CD4-positive, CD25-positive, alpha-beta regulatory T cell (primary cell): ENCODE data around the gene PPFIBP2. TPM values are rescaled to one million over a fixed set of nuclear protein-coding genes. Genes with fewer than 3 reads are reported as not detected.
A peak's percentile ranks its signal among the peaks of the same experiment; 100 is the strongest.
"Not testable (repeated sequence)": the region's sequence is repeated elsewhere in the genome, so short reads cannot be mapped to it uniquely, and the experiment has no call there.

Experiments
- ATAC-seq, 2 donors: fragments of 150-1000 bp; cut with Tn5 transposase; one replicate each; pipeline ENCODE4 v1.10.0; 2021; ENCODE audit warnings: low read depth in 2 of 2, moderate number of reproducible peaks in 2 of 2, moderate library complexity in 1 of 2
- DNase-seq, 3 donors: peaks; one replicate each; pipeline versions ENCODE4 v3.0.0 to v3.0.0-alpha.2; 2012 to 2022; ENCODE audit warnings: mixed read lengths in 1 of 3
- H3K27ac ChIP-seq: one replicate; pipeline ENCODE4 v1.7.0; 2013; ENCODE audit warnings: mild to moderate bottlenecking, low read length; ENCODE audit not compliant: insufficient read depth, poor library complexity, severe bottlenecking
- H3K27me3 ChIP-seq: one replicate; pipeline ENCODE4 v1.7.0; 2013; ENCODE audit warnings: low read length; ENCODE audit not compliant: control insufficient read depth, insufficient read depth
- H3K36me3 ChIP-seq: one replicate; pipeline ENCODE4 v1.7.0; 2013; ENCODE audit warnings: mild to moderate bottlenecking, low read length, moderate library complexity; ENCODE audit not compliant: control insufficient read depth, insufficient read depth
- H3K4me1 ChIP-seq: 2 replicates; pipeline ENCODE4 v1.7.0; 2013; ENCODE audit warnings: mild to moderate bottlenecking, low read length; ENCODE audit not compliant: insufficient read depth, control insufficient read depth, poor library complexity, severe bottlenecking
- H3K4me3 ChIP-seq: one replicate; pipeline ENCODE4 v1.7.0; 2013; ENCODE audit warnings: low read depth, mild to moderate bottlenecking, low read length, moderate library complexity
- H3K9me3 ChIP-seq, 2 experiments: 1 replicate in 1 of 2; 2 replicates in 1 of 2; pipeline ENCODE4 v1.7.0; 2013; ENCODE audit warnings: low read length in 2 of 2, mild to moderate bottlenecking in 1 of 2, moderate library complexity in 1 of 2; ENCODE audit not compliant: control insufficient read depth in 2 of 2
- H3K27ac Mint-ChIP-seq, 3 donors: one replicate each; pipeline ENCODE4 v1.8.0; 2020 to 2022; ENCODE audit warnings: mild to moderate bottlenecking in 3 of 3, mixed read lengths in 3 of 3, moderate library complexity in 2 of 3
- H3K27me3 Mint-ChIP-seq: one replicate; pipeline ENCODE4 v1.8.0; 2022; ENCODE audit warnings: mild to moderate bottlenecking, mixed read lengths
- H3K36me3 Mint-ChIP-seq: one replicate; pipeline ENCODE4 v1.8.0; 2020; ENCODE audit warnings: mixed read lengths
- H3K4me1 Mint-ChIP-seq, 4 donors: one replicate each; pipeline ENCODE4 v1.8.0; 2020 to 2022; ENCODE audit warnings: mixed read lengths in 4 of 4, mild to moderate bottlenecking in 1 of 4
- H3K4me3 Mint-ChIP-seq, 4 donors: one replicate each; pipeline ENCODE4 v1.8.0; 2020 to 2022; ENCODE audit warnings: mild to moderate bottlenecking in 4 of 4, mixed read lengths in 4 of 4, moderate library complexity in 3 of 4
- H3K9me3 Mint-ChIP-seq, 7 donors: one replicate each; pipeline ENCODE4 v1.8.0; 2020 to 2022; ENCODE audit warnings: mixed read lengths in 7 of 7, mild to moderate bottlenecking in 3 of 7, moderate library complexity in 2 of 7
- polyA plus RNA-seq, 4 donors: library from polyadenylated mRNA; unstranded; fragments of 300-500 nt; fragmentation: Illumina TruSeq; gene quantifications; one replicate each; pipeline ENCODE4 v1.2.3, GENCODE V29; 2021
- total RNA-seq: library from RNA; stranded (reverse); gene quantifications from one replicate; pipeline ENCODE4 v1.2.3, GENCODE V29; 2022

Gene PPFIBP2
- total and polyA plus RNA-seq, 5 donors from 2014 or later = 0.47 to 10.6 (median 4.2) TPM

- H3K9me3 ChIP-seq = no peaks in the 10 kb centered on the region
- H3K36me3 ChIP-seq = no peaks in the 10 kb centered on the region
- H3K9me3 Mint-ChIP-seq = peaks cover 0 to 2% (median 0%) of the 10 kb centered on the region in 7 donors
- H3K27ac Mint-ChIP-seq = no peak overlapping the region
- DNase-seq = peak in 1 of 3 donors; percentile 17
- H3K4me3 ChIP-seq = peak overlapping the region; percentile 41
- H3K36me3 Mint-ChIP-seq = peaks cover 8% of the 10 kb centered on the region
- no peak for ATAC-seq
- peak overlapping the region; percentile 75 to 96 (median 90) for H3K4me3 Mint-ChIP-seq
- H3K27me3 Mint-ChIP-seq = peaks cover 33% of the 10 kb centered on the region
- peaks cover 18% of the 10 kb centered on the region for H3K4me1 ChIP-seq
- peaks cover 16 to 55% (median 19%) of the 10 kb centered on the region in 4 donors for H3K4me1 Mint-ChIP-seq
- H3K27me3 ChIP-seq = peaks cover 8% of the 10 kb centered on the region
- H3K27ac ChIP-seq = peak overlapping the region; percentile 89
Measured at GRCh38 chr11:7514099-7514591, 346 bp downstream of the PPFIBP2 start.

GRCh38 chr11:7515447-7515886 is 1.7 kb downstream of the PPFIBP2 start:
- Histone ChIP-seq H3K36me3 (no peaks in the 10 kb centered on the region), H3K27ac (no peak overlapping the region), H3K27me3 (peaks cover 8% of the 10 kb centered on the region), H3K4me1 (peaks cover 18% of the 10 kb centered on the region), H3K9me3 (no peaks in the 10 kb centered on the region), H3K4me3 (peak overlapping the region; percentile 41)
- Mint-ChIP-seq H3K9me3 (peaks cover 0 to 2% (median 0%) of the 10 kb centered on the region in 7 donors), H3K27me3 (peaks cover 30% of the 10 kb centered on the region), H3K4me1 (peaks cover 16 to 59% (median 21%) of the 10 kb centered on the region in 4 donors), H3K36me3 (peaks cover 8% of the 10 kb centered on the region), H3K27ac (peak overlapping the region in 2 of 3 donors; percentile 17 to 43), H3K4me3 (peak overlapping the region; percentile 6 to 83 (median 50))
- DNase-seq (no peak), ATAC-seq (no peak)

DNA sequence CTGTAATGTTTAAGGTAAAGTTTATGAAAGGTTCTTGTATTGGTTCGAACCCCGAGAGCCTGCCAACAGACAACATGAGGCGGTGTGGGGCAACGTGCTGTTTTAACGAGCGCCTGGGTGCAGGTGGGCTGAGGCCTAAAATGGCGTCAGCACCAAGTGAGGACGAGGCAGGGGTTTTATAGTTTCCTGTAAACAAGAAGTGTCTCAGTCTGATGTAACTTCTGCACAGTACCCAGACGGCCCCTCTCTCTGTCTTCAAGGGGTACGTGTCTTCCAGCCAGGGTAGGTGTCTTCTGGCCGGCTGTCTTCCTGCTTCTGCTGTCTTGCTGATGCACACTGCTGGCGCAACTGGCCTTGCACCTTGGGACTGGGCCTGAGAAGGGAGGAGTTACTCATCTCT is 2.7 kb downstream of the PPFIBP2 start:
- H3K27me3 ChIP-seq = peaks cover 8% of the 10 kb centered on the region
- Mint-ChIP-seq H3K36me3 (peaks cover 8% of the 10 kb centered on the region), H3K27ac (peak overlapping the region in 2 of 3 donors; percentile 54 to 78), H3K27me3 (peaks cover 30% of the 10 kb centered on the region), H3K4me3 (peak overlapping the region; percentile 37 to 86 (median 78)), H3K4me1 (peaks cover 16 to 56% (median 21%) of the 10 kb centered on the region in 4 donors), H3K9me3 (peaks cover 0 to 2% (median 0%) of the 10 kb centered on the region in 7 donors)
- no peaks in the 10 kb centered on the region for H3K36me3 ChIP-seq
- no peaks in the 10 kb centered on the region for H3K9me3 ChIP-seq
- no peak overlapping the region for H3K27ac ChIP-seq
- DNase-seq (no peak), ATAC-seq (no peak)
- peaks cover 18% of the 10 kb centered on the region for H3K4me1 ChIP-seq
- no peak overlapping the region for H3K4me3 ChIP-seq

GRCh38 chr11:7517743-7518142 is 3.9 kb downstream of the PPFIBP2 start:
- Mint-ChIP-seq H3K27ac (peak overlapping the region in 2 of 3 donors; percentile 6 to 83), H3K27me3 (peaks cover 30% of the 10 kb centered on the region), H3K4me1 (peaks cover 15 to 54% (median 20%) of the 10 kb centered on the region in 4 donors)
- not testable (repeated sequence) for H3K27me3 ChIP-seq, H3K9me3 Mint-ChIP-seq, H3K36me3 Mint-ChIP-seq, H3K9me3 ChIP-seq, H3K36me3 ChIP-seq, ATAC-seq, H3K4me3 Mint-ChIP-seq, H3K4me3 ChIP-seq, H3K27ac ChIP-seq, DNase-seq
- H3K4me1 ChIP-seq = peaks cover 17% of the 10 kb centered on the region

GRCh38 chr11:7518811-7519562 is 5.2 kb downstream of the PPFIBP2 start:
- peaks cover 8% of the 10 kb centered on the region for H3K27me3 ChIP-seq
- Mint-ChIP-seq H3K4me3 (no peak overlapping the region), H3K27ac (peak overlapping the region in 2 of 3 donors; percentile 57 to 83), H3K36me3 (peaks cover 8% of the 10 kb centered on the region), H3K27me3 (peaks cover 23% of the 10 kb centered on the region), H3K4me1 (peaks cover 11 to 54% (median 17%) of the 10 kb centered on the region in 4 donors), H3K9me3 (peaks cover 0 to 2% (median 0%) of the 10 kb centered on the region in 7 donors)
- H3K27ac ChIP-seq = no peak overlapping the region
- no peak for DNase-seq
- no peaks in the 10 kb centered on the region for H3K36me3 ChIP-seq
- no peak overlapping the region for H3K4me3 ChIP-seq
- peaks cover 7% of the 10 kb centered on the region for H3K4me1 ChIP-seq
- ATAC-seq = no peak
- H3K9me3 ChIP-seq = no peaks in the 10 kb centered on the region

DNA sequence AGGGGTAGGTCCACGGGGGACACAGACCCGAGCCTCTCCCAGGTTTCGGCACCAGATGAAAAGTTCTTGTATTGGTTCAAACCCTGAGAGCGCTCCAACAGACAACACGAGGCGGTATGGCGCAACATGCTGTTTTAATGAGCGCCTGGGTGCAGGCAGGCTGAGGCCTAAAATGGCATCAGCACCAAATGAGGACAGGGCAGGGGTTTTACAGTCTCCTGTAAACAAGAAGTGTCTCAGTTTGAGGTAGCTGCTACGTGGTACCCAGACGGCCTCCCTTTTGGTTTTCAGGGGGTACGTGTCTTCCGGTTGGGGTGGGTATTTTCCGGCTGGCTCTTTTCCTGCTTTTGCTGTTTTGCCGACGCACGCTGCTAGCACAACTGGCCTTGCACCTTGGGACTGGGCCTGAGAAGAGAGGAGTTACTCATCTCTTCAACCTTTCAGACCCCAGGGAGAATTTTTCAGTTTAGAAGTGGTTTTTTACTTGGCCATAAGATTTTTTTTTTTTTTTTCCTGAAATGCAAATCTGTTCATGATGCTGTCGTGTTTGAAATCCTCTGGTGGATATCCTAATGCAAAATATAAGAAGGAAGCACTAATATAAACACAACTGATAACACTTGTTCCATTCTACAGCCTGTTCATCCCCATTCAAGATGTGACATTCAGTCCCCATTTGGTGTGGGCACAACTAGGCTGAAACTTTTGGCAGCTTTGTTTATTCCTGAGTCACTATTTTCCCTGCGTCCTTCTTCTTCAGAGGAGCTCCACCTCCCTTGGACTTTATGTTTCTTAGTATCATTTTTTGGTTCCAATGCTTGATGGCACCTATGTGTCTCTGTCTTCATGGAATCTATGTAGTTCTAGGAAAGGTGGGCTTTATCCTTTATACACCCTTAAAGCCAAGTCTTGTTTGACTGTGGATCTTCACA is 6.5 kb downstream of the PPFIBP2 start:
- no peaks in the 10 kb centered on the region for H3K9me3 ChIP-seq
- Mint-ChIP-seq H3K36me3 (peaks cover 8% of the 10 kb centered on the region), H3K9me3 (peaks cover 0 to under 1% (median 0%) of the 10 kb centered on the region in 7 donors), H3K27ac (peak overlapping the region in 2 of 3 donors; percentile 51 to 67), H3K27me3 (peaks cover 16% of the 10 kb centered on the region), H3K4me3 (no peak overlapping the region), H3K4me1 (peaks cover 2 to 59% (median 15%) of the 10 kb centered on the region in 4 donors)
- peaks cover 3% of the 10 kb centered on the region for H3K27me3 ChIP-seq
- no peak for DNase-seq
- no peaks in the 10 kb centered on the region for H3K4me1 ChIP-seq
- H3K36me3 ChIP-seq = no peaks in the 10 kb centered on the region
- peak overlapping the region; percentile 20 for H3K4me3 ChIP-seq
- H3K27ac ChIP-seq = no peak overlapping the region
- ATAC-seq = no peak

DNA sequence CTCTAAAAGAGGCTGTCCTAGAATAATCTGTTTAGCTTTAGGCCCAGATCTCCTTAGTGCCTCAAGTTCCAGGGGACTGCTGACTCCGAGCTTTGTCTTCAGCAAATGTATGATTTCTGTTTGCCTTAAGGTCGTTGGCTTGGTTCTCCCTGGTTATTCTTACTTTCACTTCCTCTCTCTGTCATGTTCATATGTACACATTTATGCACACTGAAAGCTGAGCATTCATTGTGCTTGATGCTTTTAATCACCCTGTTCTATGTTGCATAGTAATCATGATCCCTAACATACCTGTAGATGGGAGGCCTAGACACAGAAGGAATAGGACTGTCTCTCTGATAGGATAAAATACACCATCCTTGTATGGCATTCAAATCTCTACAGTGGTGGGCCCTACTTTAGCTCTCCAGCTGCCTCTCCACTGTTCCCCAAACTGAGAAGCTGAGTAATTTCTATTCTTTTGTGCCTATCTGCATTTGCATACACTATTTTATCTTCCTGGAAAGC is 7.2 kb downstream of the PPFIBP2 start:
- Histone ChIP-seq H3K9me3 (no peaks in the 10 kb centered on the region), H3K36me3 (no peaks in the 10 kb centered on the region), H3K4me3 (peak overlapping the region; percentile 20), H3K27ac (no peak overlapping the region), H3K4me1 (no peaks in the 10 kb centered on the region), H3K27me3 (no peaks in the 10 kb centered on the region)
- no peak overlapping the region for H3K27ac Mint-ChIP-seq
- peaks cover 8% of the 10 kb centered on the region for H3K36me3 Mint-ChIP-seq
- peaks cover 0 to 58% (median 17%) of the 10 kb centered on the region in 4 donors for H3K4me1 Mint-ChIP-seq
- DNase-seq (peak in 1 of 3 donors; percentile 55), ATAC-seq (peak; percentile 35 to 40)
- peaks cover 8% of the 10 kb centered on the region for H3K27me3 Mint-ChIP-seq
- no peak overlapping the region for H3K4me3 Mint-ChIP-seq
- no peaks in the 10 kb centered on the region for H3K9me3 Mint-ChIP-seq
